Liver (tissue), 9 donors: ENCODE results near the gene SCAMP4. TPM values are rescaled to one million over a fixed set of nuclear protein-coding genes. Genes with fewer than 3 reads are reported as not detected.

Experiments used
- DNase-seq: peaks from one replicate; pipeline ENCODE4 v3.0.0-alpha.2; 2017; ENCODE audit warnings: low spot score
- H3K27ac ChIP-seq, 2 donors: one replicate each; pipeline ENCODE4 v1.7.0; 2013; ENCODE audit warnings: inconsistent platforms in 2 of 2, low read length in 2 of 2, control low read depth in 1 of 2, low read depth in 1 of 2, mild to moderate bottlenecking in 1 of 2
- H3K27me3 ChIP-seq, 4 donors: one replicate each; pipeline versions ENCODE4 v1.6.1 to v1.7.0; 2013; ENCODE audit warnings: low read length in 3 of 4, inconsistent platforms in 1 of 4, mild to moderate bottlenecking in 1 of 4, moderate library complexity in 1 of 4; ENCODE audit not compliant: control insufficient read depth in 4 of 4, insufficient read depth in 4 of 4
- H3K36me3 ChIP-seq, 4 donors: one replicate each; pipeline versions ENCODE4 v1.6.1 to v1.7.0; 2013; ENCODE audit warnings: low read length in 3 of 4, mild to moderate bottlenecking in 3 of 4, low read depth in 1 of 4, moderate library complexity in 1 of 4; ENCODE audit not compliant: control insufficient read depth in 4 of 4, insufficient read depth in 3 of 4
- H3K4me1 ChIP-seq, 4 donors: one replicate each; pipeline versions ENCODE4 v1.6.1 to v1.7.0; 2013; ENCODE audit warnings: low read length in 3 of 4, mild to moderate bottlenecking in 3 of 4, moderate library complexity in 1 of 4; ENCODE audit not compliant: control insufficient read depth in 4 of 4, insufficient read depth in 4 of 4
- H3K4me3 ChIP-seq, 3 donors: one replicate each; pipeline versions ENCODE4 v1.6.1 to v1.7.0; 2013; ENCODE audit warnings: low read length in 3 of 3, control low read depth in 1 of 3, low read depth in 1 of 3, mild to moderate bottlenecking in 1 of 3
- H3K9ac ChIP-seq, 2 donors: one replicate each; pipeline ENCODE4 v1.7.0; 2013; ENCODE audit warnings: low read length in 2 of 2, mild to moderate bottlenecking in 2 of 2, moderate library complexity in 2 of 2, control low read depth in 1 of 2, low read depth in 1 of 2
- H3K9me3 ChIP-seq, 4 donors: one replicate each; pipeline versions ENCODE4 v1.6.1 to v1.7.0; 2013; ENCODE audit warnings: low read length in 3 of 4; ENCODE audit not compliant: control insufficient read depth in 4 of 4
- EGR1 ChIP-seq, 2 donors: IDR thresholded peaks; 2 replicates each; pipeline ENCODE4 v1.6.1; 2016 to 2018; ENCODE audit warnings: antibody characterized with exemption in 2 of 2, low read depth in 2 of 2
- FOXA1 ChIP-seq: IDR thresholded peaks from 2 replicates; pipeline ENCODE4 v1.6.1; 2016; ENCODE audit warnings: antibody characterized with exemption
- GABPA ChIP-seq, 2 donors: IDR thresholded peaks in 1 of 2; conservative IDR thresholded peaks in 1 of 2; 2 replicates each; pipeline ENCODE4 v1.6.1; 2016; ENCODE audit warnings: antibody characterized with exemption in 2 of 2, mild to moderate bottlenecking in 1 of 2, moderate library complexity in 1 of 2
- HNF4A ChIP-seq, 2 donors: conservative IDR thresholded peaks; 2 replicates each; pipeline ENCODE4 v1.6.1; 2016; ENCODE audit warnings: antibody characterized with exemption in 2 of 2, mild to moderate bottlenecking in 2 of 2
- HNF4G ChIP-seq: IDR thresholded peaks from 2 replicates; pipeline ENCODE4 v1.6.1; 2016; ENCODE audit warnings: antibody characterized with exemption
- RXRA ChIP-seq, 2 donors: IDR thresholded peaks; 2 replicates each; pipeline ENCODE4 v1.6.1; 2017 to 2018; ENCODE audit warnings: antibody characterized with exemption in 2 of 2, mild to moderate bottlenecking in 1 of 2
- SP1 ChIP-seq: IDR thresholded peaks from 2 replicates; pipeline ENCODE4 v1.6.1; 2018; ENCODE audit warnings: antibody characterized with exemption, mild to moderate bottlenecking
- YY1 ChIP-seq: IDR thresholded peaks from 2 replicates; pipeline ENCODE4 v1.6.1; 2016; ENCODE audit warnings: antibody characterized with exemption, mild to moderate bottlenecking
- WGBS: extraction: QIAGEN DNeasy Blood & Tissue Kit; methylation state at CpG from one replicate; pipeline ENCODE4 v1.1.7; 2013; 5-methylcytosine and 5-hydroxymethylcytosine counted together
- polyA plus RNA-seq, 2 donors: library from polyadenylated mRNA; stranded (reverse) in 1 of 2; unstranded in 1 of 2; fragments of 200-250 nt in 1 of 2; fragments of >200 nt in 1 of 2; fragmentation: Nextera tagmentation in 1 of 2; extraction: Ambion mirVana in 1 of 2; gene quantifications; one replicate each; pipeline versions ENCODE4 v1.2.1 to v1.2.3, GENCODE V29; 2013 to 2015
- total RNA-seq, 2 donors: library from RNA; depleted of rRNA; stranded (reverse); fragments of >200 nt; gene quantifications; one replicate each; pipeline ENCODE4 v1.2.3, GENCODE V29; 2014
- TF ChIP-seq, protein P1 (sequence below): IDR thresholded peaks from 2 replicates; pipeline ENCODE4 v1.6.1; 2016; ENCODE audit warnings: antibody characterized with exemption
- TF ChIP-seq, protein P2 (sequence below): fragments of 150-350 bp; IDR thresholded peaks from 2 replicates; pipeline ENCODE4 v1.5.1; 2017; ENCODE audit warnings: improper control_type of control experiment, low read depth, low read length; ENCODE audit not compliant: missing input control
- TF ChIP-seq, protein P3 (sequence below): IDR thresholded peaks from 2 replicates; pipeline ENCODE4 v1.6.1; 2016; ENCODE audit warnings: antibody characterized with exemption
- donor health status: healthy.
- donor health status: healthy.
- donor health status: healthy.
- donor health status: healthy.
- donor health status: healthy.

The SCAMP4 gene
- total and polyA plus RNA-seq, 4 donors: 13.0 to 22.1 (median 16.6) TPM

DNA sequence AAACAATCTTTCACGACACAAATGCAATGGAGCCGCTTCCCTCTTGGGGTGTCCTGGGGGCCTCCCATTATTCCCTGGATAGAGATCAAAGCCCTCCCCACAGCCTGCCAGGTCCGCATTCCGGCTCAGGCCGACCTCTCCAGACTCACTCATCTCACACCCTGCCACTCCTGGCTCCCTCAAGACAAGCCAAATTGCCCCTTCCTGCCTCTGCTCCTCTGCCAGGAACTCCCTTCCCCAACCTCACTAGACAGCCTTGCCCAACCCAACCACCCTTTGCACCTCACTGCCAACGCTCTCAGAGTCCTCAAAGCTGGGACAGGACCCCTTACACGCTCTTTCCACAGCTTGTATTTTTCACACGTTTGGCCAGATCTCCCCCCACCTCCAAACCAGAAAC is 21.4 kb upstream of the SCAMP4 start:
- peak overlapping the region; percentile 6 to 74 for H3K27ac ChIP-seq

DNA sequence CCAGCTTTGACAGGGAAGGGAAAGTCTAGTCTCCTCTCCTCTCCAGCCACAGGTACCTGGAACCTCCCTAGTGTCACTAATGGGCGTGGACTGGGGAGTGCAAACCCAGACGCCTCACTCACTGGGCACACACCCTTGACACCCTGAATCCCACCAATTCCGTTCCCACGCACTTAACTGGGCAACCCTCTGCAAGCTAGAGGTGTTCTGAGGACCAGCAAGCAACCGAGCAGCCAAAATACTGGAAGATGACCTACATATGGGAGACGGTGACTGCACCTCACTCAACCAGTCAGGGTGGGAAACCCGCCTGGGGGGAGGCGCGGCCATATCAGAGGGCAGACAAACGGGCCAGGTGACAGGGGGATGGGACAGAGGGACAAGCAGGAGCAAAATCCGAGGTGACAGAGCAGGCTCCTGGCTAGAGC is 20.9 kb upstream of the SCAMP4 start:
- TF ChIP-seq, protein P1, sequence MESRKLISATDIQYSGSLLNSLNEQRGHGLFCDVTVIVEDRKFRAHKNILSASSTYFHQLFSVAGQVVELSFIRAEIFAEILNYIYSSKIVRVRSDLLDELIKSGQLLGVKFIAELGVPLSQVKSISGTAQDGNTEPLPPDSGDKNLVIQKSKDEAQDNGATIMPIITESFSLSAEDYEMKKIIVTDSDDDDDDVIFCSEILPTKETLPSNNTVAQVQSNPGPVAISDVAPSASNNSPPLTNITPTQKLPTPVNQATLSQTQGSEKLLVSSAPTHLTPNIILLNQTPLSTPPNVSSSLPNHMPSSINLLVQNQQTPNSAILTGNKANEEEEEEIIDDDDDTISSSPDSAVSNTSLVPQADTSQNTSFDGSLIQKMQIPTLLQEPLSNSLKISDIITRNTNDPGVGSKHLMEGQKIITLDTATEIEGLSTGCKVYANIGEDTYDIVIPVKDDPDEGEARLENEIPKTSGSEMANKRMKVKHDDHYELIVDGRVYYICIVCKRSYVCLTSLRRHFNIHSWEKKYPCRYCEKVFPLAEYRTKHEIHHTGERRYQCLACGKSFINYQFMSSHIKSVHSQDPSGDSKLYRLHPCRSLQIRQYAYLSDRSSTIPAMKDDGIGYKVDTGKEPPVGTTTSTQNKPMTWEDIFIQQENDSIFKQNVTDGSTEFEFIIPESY: no peak
- TF ChIP-seq HNF4G: no peak
- TF ChIP-seq GABPA (IDR thresholded peaks at IDR 0.05 in 1 of 2, conservative IDR thresholded peaks at IDR 0.05 in 1 of 2): no peak
- no peak for TF ChIP-seq FOXA1
- no peak for TF ChIP-seq RXRA (IDR thresholded peaks at IDR 0.05)
- no peak for TF ChIP-seq EGR1 (IDR thresholded peaks at IDR 0.05; ENCODE audit: low read depth in 2 of 2)
- H3K9me3 ChIP-seq: no peaks in the 10 kb centered on the region
- peaks cover 1 to 34% (median 24%) of the 10 kb centered on the region in 4 donors for H3K4me1 ChIP-seq
- DNase-seq: no peak
- 4% methylated on average over 11 of the region's 11 CpGs for WGBS
- H3K4me3 ChIP-seq: peak overlapping the region; percentile 71 to 98 (median 83)
- H3K36me3 ChIP-seq: peaks cover 0 to 4% (median 2%) of the 10 kb centered on the region in 4 donors
- H3K27ac ChIP-seq: peak overlapping the region; percentile 6 to 74
- H3K9ac ChIP-seq: peak overlapping the region; percentile 48 to 89
- H3K27me3 ChIP-seq: no peaks in the 10 kb centered on the region

More for the DNA sequence above, 21.4 kb upstream of the SCAMP4 start:
- WGBS: 47% methylated on average over 8 of the region's 8 CpGs
- H3K27me3 ChIP-seq: no peaks in the 10 kb centered on the region
- TF ChIP-seq RXRA (IDR thresholded peaks at IDR 0.05): no peak
- TF ChIP-seq FOXA1: no peak
- TF ChIP-seq SP1: no peak
- TF ChIP-seq, protein P2, sequence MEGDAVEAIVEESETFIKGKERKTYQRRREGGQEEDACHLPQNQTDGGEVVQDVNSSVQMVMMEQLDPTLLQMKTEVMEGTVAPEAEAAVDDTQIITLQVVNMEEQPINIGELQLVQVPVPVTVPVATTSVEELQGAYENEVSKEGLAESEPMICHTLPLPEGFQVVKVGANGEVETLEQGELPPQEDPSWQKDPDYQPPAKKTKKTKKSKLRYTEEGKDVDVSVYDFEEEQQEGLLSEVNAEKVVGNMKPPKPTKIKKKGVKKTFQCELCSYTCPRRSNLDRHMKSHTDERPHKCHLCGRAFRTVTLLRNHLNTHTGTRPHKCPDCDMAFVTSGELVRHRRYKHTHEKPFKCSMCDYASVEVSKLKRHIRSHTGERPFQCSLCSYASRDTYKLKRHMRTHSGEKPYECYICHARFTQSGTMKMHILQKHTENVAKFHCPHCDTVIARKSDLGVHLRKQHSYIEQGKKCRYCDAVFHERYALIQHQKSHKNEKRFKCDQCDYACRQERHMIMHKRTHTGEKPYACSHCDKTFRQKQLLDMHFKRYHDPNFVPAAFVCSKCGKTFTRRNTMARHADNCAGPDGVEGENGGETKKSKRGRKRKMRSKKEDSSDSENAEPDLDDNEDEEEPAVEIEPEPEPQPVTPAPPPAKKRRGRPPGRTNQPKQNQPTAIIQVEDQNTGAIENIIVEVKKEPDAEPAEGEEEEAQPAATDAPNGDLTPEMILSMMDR: no peak
- no peak for TF ChIP-seq HNF4A (conservative IDR thresholded peaks at IDR 0.05)
- TF ChIP-seq EGR1 (IDR thresholded peaks at IDR 0.05; ENCODE audit: low read depth in 2 of 2): no peak
- no peak for TF ChIP-seq YY1
- TF ChIP-seq, protein P3, sequence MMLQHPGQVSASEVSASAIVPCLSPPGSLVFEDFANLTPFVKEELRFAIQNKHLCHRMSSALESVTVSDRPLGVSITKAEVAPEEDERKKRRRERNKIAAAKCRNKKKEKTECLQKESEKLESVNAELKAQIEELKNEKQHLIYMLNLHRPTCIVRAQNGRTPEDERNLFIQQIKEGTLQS: no peak
- DNase-seq: no peak
- H3K9ac ChIP-seq: peak overlapping the region in 1 of 2 donors; percentile 89
- no peaks in the 10 kb centered on the region for H3K9me3 ChIP-seq
- peaks cover 1 to 34% (median 24%) of the 10 kb centered on the region in 4 donors for H3K4me1 ChIP-seq
- peaks cover 0 to 4% (median 2%) of the 10 kb centered on the region in 4 donors for H3K36me3 ChIP-seq
- peak overlapping the region; percentile 71 to 98 (median 83) for H3K4me3 ChIP-seq

DNA sequence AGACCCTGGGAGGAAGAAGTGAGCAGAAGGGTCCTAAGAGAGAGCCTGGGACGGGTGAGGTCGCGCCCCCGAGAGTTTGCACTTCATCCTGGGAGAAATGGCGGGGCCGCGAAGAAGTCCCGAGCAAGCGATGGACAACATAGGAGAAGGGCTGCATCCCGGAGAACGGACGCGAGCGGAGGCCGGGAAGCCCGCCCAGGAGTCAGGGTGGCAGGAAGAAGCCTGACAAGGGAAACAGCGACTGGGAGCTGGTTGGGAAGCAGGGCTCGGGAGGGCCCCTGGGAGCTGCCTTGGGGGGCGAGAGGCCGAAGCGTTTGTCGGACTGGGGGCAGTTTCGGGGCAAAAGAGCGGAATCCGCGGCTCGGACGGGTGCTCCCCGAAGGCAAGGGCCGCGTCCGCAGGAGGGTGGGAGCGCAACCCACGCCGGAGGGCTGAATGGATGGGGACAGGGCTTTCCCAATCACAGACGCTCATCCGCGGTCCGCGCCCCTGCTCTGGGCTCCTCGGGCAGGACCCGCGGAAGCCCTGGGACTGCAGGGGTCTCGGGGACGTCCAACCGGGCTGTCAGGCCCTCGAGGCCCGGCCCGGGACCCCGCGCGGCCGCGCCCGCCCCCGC is 20.4 kb upstream of the SCAMP4 start:
- Histone ChIP-seq H3K27me3 (no peaks in the 10 kb centered on the region), H3K4me1 (peaks cover 1 to 34% (median 24%) of the 10 kb centered on the region in 4 donors)
- under 1% methylated on average over 56 of the region's 56 CpGs for WGBS

More for the DNA sequence above, 20.4 kb upstream of the SCAMP4 start:
- Histone ChIP-seq H3K9me3 (no peaks in the 10 kb centered on the region), H3K4me3 (peak overlapping the region; percentile 71 to 98 (median 83)), H3K9ac (peak overlapping the region; percentile 48 to 89), H3K27ac (peak overlapping the region; percentile 6 to 74), H3K36me3 (peaks cover 0 to 4% (median 2%) of the 10 kb centered on the region in 4 donors)
- DNase-seq: no peak
- no peak for TF ChIP-seq EGR1 (IDR thresholded peaks at IDR 0.05; ENCODE audit: low read depth in 2 of 2)
- TF ChIP-seq YY1: peak; percentile 34
